Measurements from ENCODE around the gene GRID2IP.

The GRID2IP gene

GRCh38 chr7:6559896-6560295 lies 8.6 kb upstream of the GRID2IP start:
- no peak for DNase-seq

GRCh38 chr7:6558837-6559236 lies 7.6 kb upstream of the GRID2IP start:
- DNase-seq: no peak

GRCh38 chr7:6556196-6556595 lies 4.9 kb upstream of the GRID2IP start:
- DNase-seq: no peak

- no peak for DNase-seq
Observed at GRCh38 chr7:6554848-6555247, 3.6 kb upstream of the GRID2IP start.

GRCh38 chr7:6553448-6554044 lies 2.3 kb upstream of the GRID2IP start:
- no peak for DNase-seq

- no peak for DNase-seq
Observed at GRCh38 chr7:6547400-6547799, 3.9 kb downstream of the GRID2IP start.

- DNase-seq: no peak
Observed at GRCh38 chr7:6546498-6547251, 4.6 kb downstream of the GRID2IP start.

GRCh38 chr7:6545398-6546126 lies 5.7 kb downstream of the GRID2IP start:
- no peak for DNase-seq

GRCh38 chr7:6542368-6542767 lies 8.9 kb downstream of the GRID2IP start:
- DNase-seq: no peak

GRCh38 chr7:6536262-6537260 lies 14.7 kb downstream of the GRID2IP start:
- DNase-seq: no peak

GRCh38 chr7:6533893-6534495 lies 17.3 kb downstream of the GRID2IP start:
- peak; percentile 20 for DNase-seq

GRCh38 chr7:6532516-6532915 lies 18.7 kb downstream of the GRID2IP start:
- DNase-seq: no peak

- DNase-seq: no peak
Observed at GRCh38 chr7:6531492-6532279, 19.6 kb downstream of the GRID2IP start.

GRCh38 chr7:6530626-6531491 lies 20.4 kb downstream of the GRID2IP start:
- DNase-seq: peak; percentile 48

GRCh38 chr7:6529643-6530042 lies 21.6 kb downstream of the GRID2IP start:
- no peak for DNase-seq

GRCh38 chr7:6528401-6529130 lies 22.7 kb downstream of the GRID2IP start:
- DNase-seq: no peak

- no peak for DNase-seq
Observed at GRCh38 chr7:6526997-6527378, 24.3 kb downstream of the GRID2IP start.

GRCh38 chr7:6520163-6520981 lies 30.9 kb downstream of the GRID2IP start:
- DNase-seq: no peak

Data from activated CD4-positive, alpha-beta T cell treated with anti-CD3 and anti-CD28 coated beads, Interleukin-2, Interleukin-6, amounts not matched to agents 100 ng/mL and 50 ng/mL, durations not matched to agents 16 hours and 8 hours (primary cell).